Ureter (tissue), 1 donor: ENCODE results near the gene DTHD1. TPM values are rescaled to one million over a fixed set of nuclear protein-coding genes. Genes with fewer than 3 reads are reported as not detected.

ENCODE experiments used
- DNase-seq: peaks from one replicate; pipeline ENCODE4 v3.0.0-alpha.2; 2020; ENCODE audit warnings: low spot score
- total RNA-seq: library from RNA; stranded (reverse); gene quantifications from one replicate; pipeline ENCODE4 v1.2.4, GENCODE V29; 2023
- donor health status: DM: yes; HTN: yes; CAD: no.

DTHD1 gene
- total RNA-seq, 1 donor from 2014 or later: 1.1 TPM

DNA sequence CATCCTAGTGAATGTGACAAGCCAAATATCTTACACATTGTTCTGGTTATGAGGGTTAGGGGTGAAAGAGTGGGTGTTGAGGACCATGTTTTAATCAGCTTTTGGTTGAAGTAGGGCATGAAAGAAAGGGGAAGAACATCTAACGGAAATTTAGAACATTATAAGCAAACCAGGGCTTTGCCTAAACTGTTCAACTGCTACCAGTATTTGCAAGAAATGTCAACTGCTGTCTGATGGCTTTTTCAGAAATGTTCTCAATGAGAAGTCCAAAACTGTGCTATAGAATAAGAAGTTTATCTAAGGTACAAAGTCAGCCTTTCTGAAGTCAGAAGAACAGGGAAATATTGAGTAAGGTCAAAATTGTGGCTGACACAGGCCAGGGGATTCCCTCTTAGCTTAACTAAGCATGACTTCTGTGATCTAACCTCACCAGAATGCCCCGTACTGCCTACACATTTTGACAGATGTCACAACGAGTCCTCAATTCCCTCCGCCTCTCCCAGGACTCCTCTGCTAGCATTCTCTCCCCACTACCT is 67.1 kb downstream of the DTHD1 start:
- DNase-seq: no peak

DNA sequence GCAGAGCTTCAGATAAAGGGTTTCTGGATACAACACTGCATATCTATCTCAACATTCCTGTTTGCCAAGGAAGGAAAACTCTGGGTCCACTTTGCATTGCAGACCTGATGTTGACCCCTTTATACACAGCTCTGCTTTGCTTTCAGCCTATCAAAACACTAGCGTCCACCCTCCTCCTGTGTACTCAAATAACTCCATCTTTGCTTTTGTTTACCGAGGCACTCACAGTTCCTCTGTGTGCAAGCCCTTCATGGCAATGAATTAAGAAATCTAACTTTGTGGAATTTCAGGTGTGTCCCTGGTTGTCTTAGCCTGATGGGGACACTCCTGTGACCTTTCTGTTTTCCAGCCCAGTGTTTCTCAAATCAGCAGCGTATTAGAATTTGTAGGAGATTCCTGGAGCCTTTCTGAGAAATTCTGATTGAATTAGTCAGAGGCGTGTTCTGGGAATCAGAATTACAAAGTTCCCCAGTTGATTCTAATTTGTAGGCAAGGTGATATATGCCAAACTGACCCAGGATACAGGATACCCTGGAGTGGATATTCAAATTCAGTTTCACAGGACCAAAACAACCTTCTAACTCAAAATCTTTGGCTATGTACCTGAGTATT is 68.6 kb downstream of the DTHD1 start:
- DNase-seq: no peak

DNA sequence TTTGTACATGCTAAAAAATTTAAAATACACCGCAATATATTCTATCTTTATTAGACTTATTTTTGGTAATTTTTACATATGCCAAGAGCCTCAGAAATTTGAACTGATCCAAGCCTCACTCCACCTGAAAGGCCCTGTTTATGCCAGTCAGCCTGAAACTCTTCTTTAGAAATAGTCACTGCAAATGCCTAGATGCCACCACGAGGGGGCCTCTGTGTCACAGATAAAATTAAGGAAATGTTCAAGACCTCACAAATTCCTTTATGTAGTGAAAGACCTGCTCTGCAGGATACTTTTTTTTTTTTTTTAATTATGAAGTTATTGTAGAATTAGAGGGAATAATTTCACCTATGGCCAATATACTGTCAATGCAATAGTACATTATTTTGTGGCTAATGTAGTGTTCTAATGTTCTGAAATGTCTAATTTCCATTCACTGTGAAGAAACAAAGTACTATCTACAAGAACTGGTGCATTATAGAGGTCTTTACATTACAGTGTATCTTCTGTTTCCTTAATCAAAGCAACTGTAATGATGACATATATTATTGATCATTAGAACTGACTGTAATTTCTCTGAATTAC is 69.8 kb downstream of the DTHD1 start:
- peak; percentile 70 for DNase-seq

DNA sequence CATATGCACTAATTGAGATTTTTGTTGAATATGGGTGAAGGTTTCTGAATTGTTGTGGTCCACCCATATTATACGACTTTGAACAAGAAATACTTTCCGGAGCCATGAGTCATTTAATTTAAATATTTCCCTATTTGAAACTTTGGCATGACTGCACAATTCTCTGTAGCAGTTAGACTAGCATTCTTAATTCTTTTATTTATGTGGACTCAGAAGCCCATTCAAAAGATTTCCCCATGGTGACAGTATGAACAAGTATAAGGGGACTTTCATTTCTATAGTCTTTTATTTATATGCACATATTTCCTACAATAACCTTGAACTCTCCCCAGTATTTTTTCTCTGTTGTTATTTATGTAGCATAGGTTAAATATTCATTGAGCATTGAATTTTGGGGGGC is 72.6 kb downstream of the DTHD1 start:
- no peak for DNase-seq

DNA sequence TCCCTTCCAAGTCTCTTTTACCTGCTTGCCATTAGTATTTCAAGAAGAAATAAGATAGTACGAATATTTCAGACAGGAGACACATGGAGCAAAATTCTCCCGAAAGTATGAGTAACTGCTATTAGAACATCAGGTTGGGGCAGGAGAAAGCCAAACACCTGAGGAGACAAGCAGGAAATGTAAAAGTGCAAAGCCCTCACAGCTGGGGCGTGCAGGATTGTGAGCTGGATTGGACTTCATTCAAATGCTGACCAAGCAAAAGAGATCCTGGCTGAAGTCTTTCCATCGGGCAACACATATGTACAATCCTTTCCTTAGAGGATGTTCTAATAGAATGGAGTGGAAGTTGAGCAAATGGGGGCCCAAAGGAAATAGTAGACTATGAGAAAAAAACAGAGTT is 76.8 kb downstream of the DTHD1 start:
- DNase-seq: no peak

DNA sequence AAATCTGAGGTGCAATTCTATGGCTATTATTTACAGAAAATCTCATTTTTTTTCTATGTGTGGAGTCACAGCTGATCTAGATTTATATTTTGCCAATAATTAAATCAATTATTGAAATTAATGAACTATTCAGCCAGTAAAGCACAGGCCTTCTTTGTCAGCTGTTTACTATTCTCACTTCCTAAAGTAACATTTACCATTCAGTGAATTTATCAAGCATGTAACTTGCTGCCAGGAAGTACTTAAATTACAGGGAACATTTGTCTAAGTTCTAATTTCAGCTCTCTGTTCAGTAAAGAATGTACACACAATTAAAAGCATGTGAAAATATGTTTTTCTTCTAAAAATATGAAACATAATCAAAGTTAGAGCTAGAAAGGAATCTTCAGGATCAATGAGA is 79.3 kb downstream of the DTHD1 start:
- DNase-seq: no peak

DNA sequence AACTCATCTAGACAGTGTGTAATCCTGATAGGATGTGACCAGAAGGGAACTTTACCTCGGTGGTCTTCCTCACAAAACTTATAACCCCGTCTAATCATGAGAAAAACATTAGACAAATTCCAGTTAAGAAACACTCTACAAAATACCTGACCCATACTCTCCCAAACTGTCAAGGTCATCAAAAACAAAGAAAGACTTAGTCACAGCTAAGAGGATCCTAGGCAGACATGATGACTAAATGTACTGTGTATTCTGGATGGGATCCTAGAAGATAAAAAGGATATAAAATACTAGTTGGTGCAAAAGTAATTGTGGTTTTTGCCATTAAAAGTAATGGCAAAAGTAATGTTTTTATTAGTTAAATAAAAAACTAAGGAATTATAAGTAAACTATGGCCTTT is 81.6 kb downstream of the DTHD1 start:
- no peak for DNase-seq

DNA sequence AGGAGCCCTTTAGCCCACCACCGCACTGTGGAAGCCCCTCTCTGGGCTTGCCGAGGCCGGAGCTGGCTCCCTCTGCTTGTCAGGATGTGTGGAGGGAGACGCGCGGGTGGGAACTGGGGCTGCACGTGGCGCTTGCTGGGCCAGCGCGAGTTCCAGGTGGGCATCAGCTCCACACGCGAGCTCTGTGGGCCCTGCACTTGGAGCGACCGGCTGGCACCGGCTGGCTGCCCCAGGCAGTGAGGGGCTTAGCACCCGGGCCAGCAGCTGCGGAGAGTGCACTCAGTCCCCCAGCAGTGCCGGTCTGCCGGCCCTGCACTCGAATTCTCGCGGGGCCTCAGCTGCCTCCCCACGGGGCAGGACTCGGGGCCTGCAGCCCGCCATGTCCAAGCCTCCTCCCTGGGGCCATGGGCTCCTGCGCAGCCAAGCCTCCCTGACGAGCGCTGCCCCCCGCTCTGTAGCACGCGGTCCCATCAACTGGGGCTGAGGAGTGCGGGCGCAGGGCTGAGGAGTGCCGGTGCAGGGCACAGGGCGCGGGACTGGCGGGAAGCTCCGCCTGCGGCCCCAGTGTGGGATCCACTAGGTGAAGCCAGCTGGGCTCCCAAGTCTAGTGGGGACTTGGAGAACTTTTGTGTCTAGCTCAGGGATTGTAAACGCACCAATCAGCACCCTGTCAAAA is 93.6 kb downstream of the DTHD1 start:
- DNase-seq: no peak

DNA sequence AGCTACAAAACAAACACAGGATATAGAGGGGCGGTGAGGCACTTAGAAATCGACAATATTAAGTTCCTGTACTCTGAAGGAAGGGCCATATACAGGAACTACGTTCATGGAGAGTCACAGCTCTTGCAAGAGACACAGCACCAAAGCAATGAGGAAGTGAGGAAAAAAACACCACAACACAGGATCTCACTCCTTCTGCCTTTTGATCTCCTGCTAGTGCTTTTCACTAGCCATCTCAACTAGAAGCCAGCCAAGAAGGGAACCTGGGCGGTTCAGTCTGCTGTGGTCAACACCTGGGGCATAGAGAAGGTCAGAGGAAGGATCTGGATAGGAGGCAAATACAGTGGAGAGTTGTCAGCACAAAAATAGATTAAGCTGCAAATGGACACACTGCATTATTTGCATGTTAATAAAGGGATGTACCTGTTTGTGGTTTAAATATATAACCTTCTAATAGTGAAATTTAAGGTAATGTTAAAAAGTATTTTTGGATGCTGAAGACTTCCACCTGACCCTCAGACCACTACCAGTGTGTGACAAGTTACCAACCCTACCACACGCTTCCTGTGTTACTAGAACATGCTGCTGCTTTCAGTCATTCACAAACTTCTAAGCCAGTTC is 104.6 kb downstream of the DTHD1 start:
- no peak for DNase-seq

DNA sequence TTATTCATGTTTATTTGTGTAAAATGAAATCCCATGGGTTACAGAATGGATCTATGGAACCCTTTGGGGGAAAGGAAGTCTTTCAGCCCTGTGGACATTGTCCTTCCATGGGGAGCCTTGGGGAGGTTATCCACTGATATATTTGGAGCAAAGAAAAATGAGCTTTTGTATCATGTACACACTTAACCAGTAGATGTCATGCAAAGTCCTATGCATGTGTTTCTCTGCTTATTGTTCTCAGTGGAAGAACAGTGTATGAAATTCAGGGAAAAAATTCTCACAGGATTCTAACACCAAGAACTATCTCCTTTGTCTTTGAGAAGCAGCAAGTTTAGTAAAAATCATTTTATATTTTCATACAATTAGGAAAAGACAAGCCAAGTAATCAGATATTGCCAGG is 105.3 kb downstream of the DTHD1 start:
- no peak for DNase-seq

DNA sequence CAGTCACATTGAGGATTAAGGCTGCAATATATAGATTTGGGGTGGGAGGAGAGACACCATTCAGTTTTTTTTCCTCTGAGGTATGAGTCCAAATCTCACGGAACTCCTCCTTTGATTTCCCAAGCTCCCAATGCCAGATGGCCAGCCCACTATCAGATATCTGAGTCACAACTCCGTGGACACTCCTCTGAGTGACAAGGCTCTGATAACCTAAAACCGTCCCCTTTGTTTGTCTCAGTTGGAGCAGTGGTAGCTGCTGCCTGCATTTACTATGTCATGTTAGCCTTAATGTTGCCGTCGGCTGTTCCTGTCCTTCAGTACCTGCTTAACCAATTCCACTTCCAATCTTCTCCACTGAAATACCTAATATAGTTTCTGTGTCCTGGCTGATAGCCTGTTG is 107.3 kb downstream of the DTHD1 start:
- DNase-seq: no peak

DNA sequence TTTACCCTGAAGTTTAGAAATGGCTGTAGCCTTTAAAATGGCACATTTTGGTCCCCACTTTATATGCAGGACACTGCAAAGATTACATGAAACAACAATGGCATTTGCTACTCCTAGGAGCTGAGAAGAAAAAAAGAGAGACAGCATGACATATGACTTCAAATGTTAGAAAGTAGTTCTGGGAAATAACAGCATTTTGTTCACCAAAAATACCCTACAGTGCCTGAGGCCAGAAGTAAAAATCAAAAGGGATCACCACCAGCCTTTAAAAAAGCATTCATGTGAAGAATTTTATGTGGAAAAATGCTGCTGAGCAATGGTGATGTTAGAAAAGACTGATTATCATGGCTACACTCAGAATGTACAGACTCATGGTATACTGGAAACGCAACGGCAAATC is 110.0 kb downstream of the DTHD1 start:
- no peak for DNase-seq

DNA sequence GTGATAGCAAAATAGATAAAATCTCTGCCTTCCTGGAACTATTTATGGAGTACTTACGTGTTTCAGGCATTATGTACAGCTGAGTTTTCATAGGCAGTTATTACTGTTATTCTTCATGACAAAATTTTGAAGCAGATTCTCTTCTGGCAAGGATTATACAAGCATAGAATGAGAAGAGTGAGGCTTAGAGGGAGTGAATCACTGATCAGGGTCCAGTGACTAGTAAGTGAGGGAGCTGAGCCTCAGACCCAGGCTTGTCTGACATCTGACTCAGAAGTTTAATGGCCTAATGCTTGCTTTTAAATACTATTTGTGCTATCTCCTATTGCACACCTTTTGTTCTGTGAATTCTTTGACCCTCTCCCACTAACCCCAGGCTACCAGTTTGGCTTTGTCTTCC is 110.6 kb downstream of the DTHD1 start:
- DNase-seq: no peak

DNA sequence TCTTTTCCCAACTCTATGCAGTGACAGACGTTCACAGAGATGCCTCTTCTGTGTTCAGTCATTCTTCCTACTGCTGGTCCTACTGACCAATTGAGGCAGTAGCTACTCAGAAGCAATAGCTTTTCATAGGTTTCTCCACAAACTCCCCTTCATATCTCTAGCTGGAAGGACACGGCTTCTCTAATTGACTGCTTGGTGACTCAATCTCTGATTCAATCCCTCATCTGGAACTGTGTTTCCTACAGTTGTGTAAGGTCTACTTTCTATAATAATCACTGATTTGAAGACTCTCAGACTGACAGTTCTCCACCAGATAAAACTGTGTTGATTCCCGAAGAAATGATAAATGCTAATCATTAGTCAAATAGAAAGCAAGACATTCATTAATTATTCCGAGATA is 111.5 kb downstream of the DTHD1 start:
- no peak for DNase-seq

Other genes starting within 250 kb of the DTHD1 start
- gene ARAP2, start 37.1 kb upstream of the DTHD1 start, total RNA-seq: 45.7 TPM